GM12801 (cell line): Measurements from ENCODE around the gene DHRSX.

Source experiments
- TF ChIP-seq, protein P1 (sequence below): IDR thresholded peaks from one replicate; pipeline ENCODE4 v1.5.1; 2011; ENCODE audit warnings: control low read depth; ENCODE audit not compliant: insufficient read length; ENCODE audit errors: extremely low read depth

DHRSX gene

DNA sequence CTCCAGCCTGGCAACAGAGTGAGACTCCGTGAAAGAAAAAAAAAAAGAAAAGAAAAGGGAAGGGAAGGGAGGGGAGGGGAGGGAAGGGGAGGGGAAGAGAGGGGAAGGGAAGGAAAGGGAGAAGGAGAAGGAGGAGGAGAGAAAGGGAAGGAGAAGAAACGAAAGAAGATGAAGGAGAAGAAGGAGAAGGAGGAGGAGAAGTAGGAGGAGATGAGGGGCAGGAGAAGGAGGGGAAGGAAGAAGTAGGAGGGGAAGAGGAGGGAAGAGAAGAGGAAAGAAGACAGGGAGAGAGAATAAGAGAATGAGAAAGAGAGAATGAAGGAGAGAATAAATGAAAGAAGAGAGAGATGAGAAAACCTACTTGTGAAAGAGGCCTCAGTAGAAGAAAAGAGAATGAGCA lies 170.3 kb downstream of the DHRSX start:
- TF ChIP-seq, protein P1, sequence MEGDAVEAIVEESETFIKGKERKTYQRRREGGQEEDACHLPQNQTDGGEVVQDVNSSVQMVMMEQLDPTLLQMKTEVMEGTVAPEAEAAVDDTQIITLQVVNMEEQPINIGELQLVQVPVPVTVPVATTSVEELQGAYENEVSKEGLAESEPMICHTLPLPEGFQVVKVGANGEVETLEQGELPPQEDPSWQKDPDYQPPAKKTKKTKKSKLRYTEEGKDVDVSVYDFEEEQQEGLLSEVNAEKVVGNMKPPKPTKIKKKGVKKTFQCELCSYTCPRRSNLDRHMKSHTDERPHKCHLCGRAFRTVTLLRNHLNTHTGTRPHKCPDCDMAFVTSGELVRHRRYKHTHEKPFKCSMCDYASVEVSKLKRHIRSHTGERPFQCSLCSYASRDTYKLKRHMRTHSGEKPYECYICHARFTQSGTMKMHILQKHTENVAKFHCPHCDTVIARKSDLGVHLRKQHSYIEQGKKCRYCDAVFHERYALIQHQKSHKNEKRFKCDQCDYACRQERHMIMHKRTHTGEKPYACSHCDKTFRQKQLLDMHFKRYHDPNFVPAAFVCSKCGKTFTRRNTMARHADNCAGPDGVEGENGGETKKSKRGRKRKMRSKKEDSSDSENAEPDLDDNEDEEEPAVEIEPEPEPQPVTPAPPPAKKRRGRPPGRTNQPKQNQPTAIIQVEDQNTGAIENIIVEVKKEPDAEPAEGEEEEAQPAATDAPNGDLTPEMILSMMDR = no peak

DNA sequence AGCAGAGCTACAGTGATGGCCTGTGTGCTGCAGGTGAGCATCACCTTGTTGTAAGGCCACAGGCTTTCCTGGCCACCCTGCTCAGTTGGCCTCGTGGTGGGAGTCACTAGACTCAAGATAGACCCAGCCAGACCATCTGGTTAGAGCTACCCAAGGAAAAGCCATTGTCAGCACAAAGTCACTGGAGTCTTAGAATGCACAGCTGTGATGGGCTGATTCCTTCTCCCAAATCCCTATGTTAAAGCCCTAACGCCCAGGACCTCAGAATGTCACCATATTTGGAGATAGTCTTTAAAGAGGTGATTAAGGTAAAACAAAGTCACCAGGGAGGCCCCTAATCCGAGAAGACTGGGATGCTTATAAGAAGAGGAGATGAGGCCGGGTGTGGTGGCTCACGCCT lies 173.4 kb downstream of the DHRSX start:
- TF ChIP-seq, protein P1 = no peak

DNA sequence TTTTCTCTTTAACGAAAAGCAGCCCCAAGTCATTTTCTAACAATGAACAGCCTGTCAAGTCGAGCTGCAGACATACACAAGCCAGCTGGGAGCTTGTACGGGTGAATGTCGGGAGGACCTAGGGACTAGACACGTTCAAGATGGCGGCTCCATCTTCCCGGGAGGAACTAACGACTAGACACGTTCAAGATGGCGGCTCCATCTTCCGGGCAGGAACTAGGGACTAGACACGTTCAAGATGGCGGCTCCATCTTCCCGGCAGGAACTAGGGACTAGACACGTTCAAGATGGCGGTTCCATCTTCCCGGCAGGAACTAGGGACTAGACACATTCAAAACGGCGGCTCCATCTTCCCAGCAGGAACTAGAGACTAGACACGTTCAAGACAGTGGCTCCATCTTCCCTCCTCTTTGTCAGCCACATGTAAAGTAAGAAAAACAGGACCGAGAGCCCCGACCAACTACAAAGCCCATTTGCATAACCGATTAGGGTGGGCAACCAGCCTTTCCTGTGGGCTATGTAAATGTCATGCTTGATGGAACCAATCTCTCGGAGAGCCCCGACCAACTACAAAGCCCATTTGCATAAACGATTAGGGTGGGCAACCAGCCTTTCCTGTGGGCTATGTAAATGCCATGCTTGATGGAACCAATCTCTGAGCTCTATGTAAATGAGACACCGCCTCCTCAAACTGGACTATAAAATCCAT lies 175.5 kb downstream of the DHRSX start:
- TF ChIP-seq, protein P1 = no peak

DNA sequence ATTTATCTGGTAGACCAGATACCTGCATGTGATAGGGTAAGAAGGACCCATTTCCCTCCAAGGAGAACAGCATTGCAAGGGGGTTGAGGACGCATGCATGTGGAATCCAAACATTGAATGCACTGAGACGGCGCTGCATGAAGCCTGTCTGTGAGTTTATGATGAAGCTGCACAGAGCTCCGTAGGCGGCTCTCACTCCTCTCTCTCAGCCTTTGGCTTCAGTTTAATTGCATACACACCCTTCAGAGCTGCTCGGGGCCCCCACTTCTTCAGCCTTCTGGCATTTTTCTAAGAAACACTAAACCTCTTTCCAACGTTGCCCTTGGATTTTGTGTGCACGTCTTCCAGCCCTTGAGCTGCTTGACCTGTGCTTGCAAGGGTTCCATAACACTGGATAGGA lies 176.6 kb downstream of the DHRSX start:
- TF ChIP-seq, protein P1 = no peak

DNA sequence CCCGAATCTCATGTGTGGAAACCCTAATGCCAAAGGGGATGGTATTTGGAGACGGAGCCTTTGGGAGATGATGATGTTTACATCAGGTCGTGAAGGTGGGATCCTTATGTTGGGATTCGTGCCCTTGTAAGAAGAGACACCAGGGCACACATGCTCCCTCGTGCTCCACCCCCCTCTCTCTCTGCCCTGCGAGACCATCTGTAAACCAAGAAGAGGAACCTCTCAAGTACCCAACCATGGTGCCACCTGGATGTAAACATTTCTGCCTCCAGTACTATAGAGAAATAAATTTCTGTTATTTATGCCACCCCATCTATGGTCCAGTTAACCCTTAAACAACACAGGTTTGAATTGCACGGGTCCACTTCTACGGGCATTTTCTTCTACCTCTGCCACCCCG lies 179.4 kb downstream of the DHRSX start:
- TF ChIP-seq, protein P1 = no peak

DNA sequence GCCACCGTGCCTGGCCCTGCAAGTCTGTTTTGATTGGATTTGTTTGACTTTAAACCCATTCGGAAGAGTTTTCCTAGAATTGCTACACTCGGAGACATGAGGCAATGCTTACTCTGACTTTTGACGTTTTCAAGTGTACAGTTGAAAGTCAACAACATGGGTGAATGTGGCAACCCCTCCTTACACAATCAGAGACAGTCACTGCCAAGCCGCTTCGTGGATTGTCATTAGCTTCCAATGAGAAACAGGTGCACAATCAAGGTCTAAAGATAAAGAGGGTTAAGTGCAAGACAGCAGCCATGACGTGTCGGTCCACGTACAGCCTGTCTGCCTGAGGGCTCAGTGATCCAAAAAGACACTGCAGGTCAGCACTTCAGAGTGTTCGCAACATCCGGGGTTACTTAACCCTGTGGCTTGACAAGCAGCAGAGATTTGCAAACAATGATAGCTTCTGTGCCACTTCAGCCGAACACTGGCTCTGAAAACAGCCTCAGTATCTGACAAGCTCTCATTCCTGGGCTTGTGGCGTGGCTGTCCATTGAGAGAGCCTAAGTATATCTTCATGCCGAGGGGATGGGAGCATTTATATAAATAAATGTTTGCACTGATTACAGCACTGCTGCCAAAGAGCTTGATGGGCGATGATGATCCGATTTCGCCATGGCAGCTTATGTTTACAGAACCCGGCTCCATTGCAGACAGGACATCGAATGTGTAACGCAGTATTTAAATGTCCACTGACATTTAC lies 180.0 kb downstream of the DHRSX start:
- TF ChIP-seq, protein P1 = no peak

DNA sequence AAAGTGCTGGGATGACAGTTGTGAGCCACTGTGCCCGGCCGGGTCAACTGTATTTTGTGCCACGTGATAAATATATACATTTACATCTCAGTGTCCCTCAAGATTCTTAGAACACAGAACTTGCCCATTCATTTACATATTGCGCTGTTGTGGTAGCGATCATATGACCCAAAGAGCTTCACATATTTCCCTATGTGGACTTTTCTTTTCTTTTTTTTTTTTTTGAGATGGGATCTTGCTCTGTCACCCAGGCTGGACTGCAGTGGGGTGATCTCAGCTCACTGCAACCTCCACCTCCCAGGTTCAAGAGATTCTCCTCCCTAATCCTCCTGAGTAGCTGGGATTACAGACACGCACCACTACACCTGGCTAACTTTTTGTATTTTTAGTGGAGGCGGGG lies 180.7 kb downstream of the DHRSX start:
- TF ChIP-seq, protein P1 = no peak
